ENCODE measurements around the gene PRX.

Gene PRX

GRCh38 chr19:40407714-40408597 lies 5.2 kb downstream of the PRX start:
- in situ Hi-C loops (cut with MboI; ENCODE audit: low sequenced_read_pairs, unreplicated experiment) = no loop called here
- no peak for DNase-seq (ENCODE audit: low spot score)

GRCh38 chr19:40403262-40403984 lies 9.8 kb downstream of the PRX start:
- peak; percentile 98 for DNase-seq (ENCODE audit: low spot score)
- TF ChIP-seq CTCF (IDR thresholded peaks at IDR 0.05; ENCODE audit: borderline replicate concordance, control extremely low read depth, extremely low read depth, insufficient read depth, missing control alignments) = no peak
- in situ Hi-C loops (cut with MboI; ENCODE audit: low sequenced_read_pairs, unreplicated experiment) = no loop called here

More at GRCh38 chr19:40407714-40408597, 5.2 kb downstream of the PRX start:
- no peak for TF ChIP-seq CTCF (IDR thresholded peaks at IDR 0.05; ENCODE audit: borderline replicate concordance, control extremely low read depth, extremely low read depth, insufficient read depth, missing control alignments)

- no peak for TF ChIP-seq CTCF (IDR thresholded peaks at IDR 0.05; ENCODE audit: borderline replicate concordance, control extremely low read depth, extremely low read depth, insufficient read depth, missing control alignments)
- no peak for DNase-seq (ENCODE audit: low spot score)
- in situ Hi-C loops (cut with MboI; ENCODE audit: low sequenced_read_pairs, unreplicated experiment) = no loop called here
These were observed 12.6 kb downstream of the PRX start for GRCh38 chr19:40400559-40400958.

- DNase-seq (ENCODE audit: low spot score) = peak; percentile 62
- in situ Hi-C loops (cut with MboI; ENCODE audit: low sequenced_read_pairs, unreplicated experiment) = no loop called here
- no peak for TF ChIP-seq CTCF (IDR thresholded peaks at IDR 0.05; ENCODE audit: borderline replicate concordance, control extremely low read depth, extremely low read depth, insufficient read depth, missing control alignments)
These were observed 14.6 kb downstream of the PRX start for GRCh38 chr19:40398417-40399131.

GRCh38 chr19:40397568-40397906 lies 15.6 kb downstream of the PRX start:
- DNase-seq (ENCODE audit: low spot score) = no peak
- in situ Hi-C loops (cut with MboI; ENCODE audit: low sequenced_read_pairs, unreplicated experiment) = no loop called here
- no peak for TF ChIP-seq CTCF (IDR thresholded peaks at IDR 0.05; ENCODE audit: borderline replicate concordance, control extremely low read depth, extremely low read depth, insufficient read depth, missing control alignments)

GRCh38 chr19:40396886-40397567 lies 16.2 kb downstream of the PRX start:
- no peak for TF ChIP-seq CTCF (IDR thresholded peaks at IDR 0.05; ENCODE audit: borderline replicate concordance, control extremely low read depth, extremely low read depth, insufficient read depth, missing control alignments)
- in situ Hi-C loops (cut with MboI; ENCODE audit: low sequenced_read_pairs, unreplicated experiment) = no loop called here
- DNase-seq (ENCODE audit: low spot score) = no peak
